ENCODE data around the gene DGKH.
"Not testable (repeated sequence)": the region's sequence is repeated elsewhere in the genome, so short reads cannot be mapped to it uniquely, and the experiment has no call there.

The DGKH gene

DNA sequence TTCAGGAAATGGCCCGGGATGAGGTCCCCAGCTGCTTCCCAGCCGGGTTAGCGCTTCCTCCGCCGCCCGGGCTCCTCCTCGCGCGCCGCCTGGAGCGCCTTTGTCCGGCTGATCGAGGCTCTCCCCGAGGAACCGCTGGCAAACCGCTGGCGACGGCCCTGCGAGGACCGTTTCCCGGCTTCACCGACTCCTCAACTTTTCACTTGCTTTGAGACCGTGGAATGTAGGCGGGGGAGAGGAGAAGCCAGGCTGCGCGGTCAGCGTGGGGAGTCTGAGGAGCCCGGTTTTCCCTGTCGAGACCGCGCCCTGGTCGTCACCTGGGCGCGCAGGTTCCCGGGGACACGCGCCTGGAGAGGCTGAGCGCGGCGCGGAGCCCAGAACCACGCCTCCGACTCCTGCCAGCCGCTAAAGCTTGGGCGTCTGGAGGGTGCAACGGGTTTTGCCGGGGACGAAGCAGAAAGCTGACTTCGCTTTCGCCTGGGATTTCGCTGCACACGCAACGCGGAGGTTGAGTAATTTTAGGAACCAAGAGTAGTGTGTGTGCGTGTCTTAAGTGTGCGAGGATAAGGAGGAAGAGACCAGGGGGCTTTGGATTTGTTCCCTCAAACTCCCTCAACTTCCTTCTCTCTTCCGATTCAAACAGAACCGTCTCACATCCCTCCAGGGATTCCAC is 7.3 kb upstream of the DGKH start:
- FAIRE-seq (no peak), DNase-seq (ENCODE audit: low spot score) (peak; percentile 32)

DNA sequence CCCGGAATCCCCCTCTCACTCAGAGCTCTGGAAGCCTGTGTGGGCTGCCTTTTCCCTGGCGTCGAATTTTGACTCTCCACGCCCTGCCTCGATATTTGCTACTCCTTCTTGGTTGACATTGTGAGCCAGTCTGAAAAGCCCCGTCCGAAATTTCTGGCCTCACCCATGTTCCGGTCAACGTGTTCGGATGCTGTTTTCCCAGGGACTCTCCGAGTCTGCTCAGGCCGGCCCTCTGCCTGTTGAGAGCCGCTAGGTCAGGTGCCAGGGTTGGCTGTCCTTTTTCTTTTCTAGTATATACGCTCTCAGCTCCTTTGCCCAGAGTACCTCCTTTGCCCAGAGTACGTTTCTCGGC is 6.8 kb upstream of the DGKH start:
- DNase-seq (ENCODE audit: low spot score) (peak; percentile 40), FAIRE-seq (no peak)

DNA sequence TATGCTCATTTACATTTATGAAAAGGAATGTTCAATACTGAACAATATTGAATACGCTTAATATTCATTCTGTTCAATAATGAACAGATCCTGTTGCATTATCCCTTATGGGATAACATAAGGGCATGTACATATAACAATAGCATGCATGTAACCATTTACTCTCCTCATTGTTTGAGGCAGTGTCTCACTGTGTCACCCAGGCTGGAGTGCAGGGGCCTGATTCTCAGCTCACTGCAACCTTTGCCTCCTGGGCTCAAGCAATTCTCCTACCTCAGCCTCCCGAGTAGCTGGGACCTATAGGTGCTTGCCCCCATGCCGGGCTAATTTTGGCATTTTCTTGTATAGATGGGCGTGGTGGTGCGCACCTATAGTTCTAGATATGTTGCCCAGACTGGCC is 4.8 kb upstream of the DGKH start:
- no peak for FAIRE-seq
- no peak for DNase-seq (ENCODE audit: low spot score)

DNA sequence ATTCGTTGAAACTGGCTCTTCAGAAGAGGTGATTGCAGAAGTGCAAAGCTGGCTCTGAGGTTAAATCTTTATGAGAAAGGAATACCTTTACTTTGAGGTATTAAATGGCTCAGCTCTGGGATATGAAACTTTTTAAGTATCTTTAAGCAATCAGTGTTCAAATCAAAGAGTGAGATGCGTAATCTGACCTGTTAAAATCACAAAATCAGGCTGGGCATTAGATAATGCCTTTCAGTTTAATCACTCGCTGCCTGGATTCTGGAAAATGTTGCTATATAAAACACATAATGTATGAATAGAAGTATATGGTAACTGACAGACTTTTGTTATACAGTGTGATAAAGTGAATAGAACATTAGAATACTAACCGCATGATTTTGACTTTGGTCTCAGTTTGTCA is 2.0 kb upstream of the DGKH start:
- no peak for DNase-seq (ENCODE audit: low spot score)
- FAIRE-seq, result no peak

GRCh38 chr13:42047561-42048341 is 697 bp upstream of the DGKH start:
- DNase-seq (ENCODE audit: low spot score), result peak; percentile 39
- no peak for FAIRE-seq

GRCh38 chr13:42048684-42049453 is 421 bp downstream of the DGKH start:
- DNase-seq (ENCODE audit: low spot score) (peak; percentile 80), FAIRE-seq (no peak)

GRCh38 chr13:42049454-42049813 is 986 bp downstream of the DGKH start:
- DNase-seq (ENCODE audit: low spot score) (no peak), FAIRE-seq (no peak)

- DNase-seq (ENCODE audit: low spot score) (no peak), FAIRE-seq (no peak)
Measured at GRCh38 chr13:42054798-42055499, 6.5 kb downstream of the DGKH start.

DNA sequence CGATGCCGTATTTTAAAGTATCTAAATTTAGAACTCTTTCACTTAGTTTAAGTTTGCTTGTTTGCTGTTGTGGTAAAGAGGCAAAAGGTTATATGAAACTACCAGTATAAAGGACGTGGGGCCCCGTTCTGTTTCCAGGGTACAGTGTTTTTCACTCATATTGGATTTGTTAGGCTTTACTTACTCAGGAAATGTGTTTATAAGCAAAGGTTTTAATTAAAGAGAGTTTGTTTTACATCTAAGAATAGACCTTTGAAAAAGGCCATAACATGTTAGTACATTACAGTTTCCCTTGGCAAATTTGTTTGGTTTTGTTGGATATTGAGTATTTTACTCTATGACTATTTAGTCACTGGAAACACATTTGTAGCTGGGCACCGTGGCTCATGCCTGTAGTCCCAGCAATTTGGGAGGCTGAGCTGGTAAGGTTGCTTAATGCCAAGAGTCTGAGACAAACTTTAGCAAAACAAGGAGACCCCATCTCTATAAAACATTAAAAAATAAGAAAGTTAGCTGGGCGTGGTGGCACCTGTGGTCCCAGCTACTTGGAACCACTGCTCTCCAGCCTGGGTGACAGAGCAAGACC is 7.1 kb downstream of the DGKH start:
- FAIRE-seq (no peak), DNase-seq (ENCODE audit: low spot score) (no peak)

GRCh38 chr13:42056146-42056545 is 7.7 kb downstream of the DGKH start:
- no peak for FAIRE-seq

GRCh38 chr13:42056583-42056982 is 8.1 kb downstream of the DGKH start:
- FAIRE-seq (no peak), DNase-seq (ENCODE audit: low spot score) (no peak)

More at GRCh38 chr13:42056146-42056545, 7.7 kb downstream of the DGKH start:
- DNase-seq (ENCODE audit: low spot score), result no peak

- DNase-seq (ENCODE audit: low spot score) (no peak), FAIRE-seq (no peak)
Measured at GRCh38 chr13:42057918-42058530, 9.6 kb downstream of the DGKH start.

DNA sequence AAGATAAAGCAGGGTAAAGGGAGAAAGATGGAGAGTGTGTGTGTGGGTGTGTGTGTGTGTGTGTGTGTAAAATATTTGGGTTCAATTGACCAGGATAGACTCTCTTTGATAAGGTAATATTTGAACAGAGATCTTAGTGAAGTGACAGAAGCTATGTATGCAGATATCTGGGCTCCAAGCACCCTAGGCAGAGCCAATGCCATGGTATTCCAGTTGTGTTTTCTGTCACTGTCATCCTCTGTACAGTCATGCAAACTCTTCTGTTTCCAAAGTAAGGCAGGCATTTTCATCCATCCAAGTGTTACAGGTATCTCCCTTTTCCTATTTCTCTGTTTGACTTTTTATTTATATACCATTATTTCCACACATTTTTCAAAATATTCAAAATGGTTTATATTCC is 13.5 kb downstream of the DGKH start:
- FAIRE-seq (no peak), DNase-seq (ENCODE audit: low spot score) (no peak)

DNA sequence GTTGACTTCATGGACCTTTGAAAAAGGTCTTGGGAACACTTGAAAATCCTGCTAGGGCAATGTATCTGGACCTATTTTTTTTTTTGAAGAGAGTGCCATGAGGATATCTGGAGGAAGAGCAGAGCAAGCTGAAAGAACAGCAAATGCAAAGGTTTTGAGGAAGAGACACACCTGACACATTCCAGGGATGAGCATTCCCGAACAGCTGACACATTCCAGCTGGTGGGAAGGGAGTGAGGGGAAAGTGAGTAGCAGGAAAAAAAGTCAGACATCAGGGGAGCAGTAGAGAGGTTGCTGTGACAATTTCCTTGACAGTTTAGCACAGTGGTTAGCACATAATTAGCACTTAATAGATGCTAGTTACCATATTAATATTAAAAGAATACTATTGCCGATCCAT is 14.7 kb downstream of the DGKH start:
- DNase-seq (ENCODE audit: low spot score) (no peak), FAIRE-seq (no peak)

DNA sequence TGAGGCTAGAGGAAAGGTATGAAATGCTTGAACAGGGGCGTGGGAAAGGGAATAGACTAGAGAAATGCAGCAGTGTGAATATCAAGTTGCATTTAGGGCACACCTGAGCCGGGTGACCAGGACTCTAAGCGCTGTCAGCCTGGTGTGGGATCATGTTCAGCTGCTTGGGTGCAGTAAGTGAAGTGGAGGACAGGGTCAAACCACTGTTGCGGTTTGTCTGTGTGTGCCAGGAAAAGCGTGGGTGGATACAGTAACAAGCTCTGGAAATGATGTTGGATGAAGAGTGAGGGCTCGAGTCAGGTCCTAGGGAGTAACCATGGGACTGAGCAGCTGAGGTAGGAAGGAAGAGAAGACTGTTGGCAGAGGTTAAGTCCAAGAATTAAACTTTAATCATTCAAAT is 15.8 kb downstream of the DGKH start:
- FAIRE-seq (no peak), DNase-seq (ENCODE audit: low spot score) (peak; percentile 42)

GRCh38 chr13:42064966-42065365 is 16.5 kb downstream of the DGKH start:
- DNase-seq (ENCODE audit: low spot score), result no peak
- no peak for FAIRE-seq

GRCh38 chr13:42065414-42065813 is 17.0 kb downstream of the DGKH start:
- DNase-seq (ENCODE audit: low spot score) (no peak), FAIRE-seq (no peak)

GRCh38 chr13:42066542-42066941 is 18.1 kb downstream of the DGKH start:
- FAIRE-seq (no peak), DNase-seq (ENCODE audit: low spot score) (no peak)

DNA sequence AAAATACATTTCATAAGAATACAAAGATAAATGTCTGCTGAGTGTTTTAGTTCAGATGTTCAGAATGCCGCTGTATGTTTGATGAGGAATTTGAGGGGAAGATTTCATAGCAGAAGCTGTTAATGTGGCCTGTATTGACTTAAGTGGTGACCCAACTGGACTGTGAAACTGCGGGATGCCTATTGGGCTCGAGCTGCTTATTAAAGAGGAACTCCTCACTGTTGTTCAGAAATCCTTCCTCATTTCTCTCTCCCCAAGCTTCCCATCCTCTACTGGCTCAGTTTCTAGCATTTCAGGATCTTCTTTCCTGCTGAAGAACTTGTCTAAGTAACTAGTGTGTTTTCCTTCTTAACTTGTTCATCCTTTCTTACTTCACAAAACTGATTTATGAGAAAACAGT is 20.4 kb downstream of the DGKH start:
- no peak for FAIRE-seq
- DNase-seq (ENCODE audit: low spot score), result no peak

GRCh38 chr13:42070599-42070998 is 22.2 kb downstream of the DGKH start:
- DNase-seq (ENCODE audit: low spot score); FAIRE-seq: not testable (repeated sequence)

GRCh38 chr13:42071179-42071578 is 22.7 kb downstream of the DGKH start:
- not testable (repeated sequence) for DNase-seq (ENCODE audit: low spot score); FAIRE-seq

Data from urothelium cell line (cell line).